Posterior vena cava (tissue), 2 donors: ENCODE measurements around the gene CCDC186. TPM values are rescaled to one million over a fixed set of nuclear protein-coding genes. Genes with fewer than 3 reads are reported as not detected.

Experiments used
- DNase-seq: peaks from one replicate; pipeline ENCODE4 v3.0.0-alpha.2; 2020; ENCODE audit warnings: low spot score
- intact Hi-C, 2 donors: fragments of 100-400 bp; cut with DNase I; formaldehyde crosslinking; loops; one replicate each; pipeline versions ENCODE4 v1.14.1 to v1.14.2; 2022 to 2023
- total RNA-seq, 2 donors: library from RNA; stranded (reverse); fragmentation: NEBNext Ultra II Directional; extraction: Animal tissue kit (Norgen Biotek cat#: 25700); gene quantifications; one replicate each; pipeline ENCODE4 v1.2.1, GENCODE V29; 2021
- donor health status: DM: yes; HTN: yes; CAD: no.
- donor health status: DM: yes; HTN: yes; CAD: no.

Gene CCDC186
- total RNA-seq, 2 donors from 2014 or later = 17.7 to 18.2 TPM

DNA sequence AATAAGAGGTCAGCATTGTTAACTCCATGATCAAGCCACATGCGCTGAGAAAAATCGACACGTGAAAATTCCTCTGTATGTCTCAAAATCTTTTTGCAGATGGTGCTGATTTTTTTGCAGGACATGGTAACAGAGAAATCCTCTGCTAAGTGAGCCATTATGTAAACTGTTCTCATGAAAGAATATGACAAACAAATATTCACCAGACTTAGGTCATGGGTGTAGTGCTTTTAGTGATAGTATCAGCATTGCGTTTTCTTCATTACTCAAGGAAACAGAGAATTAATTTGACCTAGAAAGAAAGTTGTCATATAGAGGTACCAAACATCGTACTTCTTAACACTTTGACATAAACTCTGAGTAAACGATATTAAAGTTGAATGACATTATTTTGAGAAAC is 95.7 kb downstream of the CCDC186 start:
- no peak for DNase-seq
- intact Hi-C loops = no loop called here

- DNase-seq = no peak
- intact Hi-C loops = no loop called here
Observed at GRCh38 chr10:114077815-114078219, 96.2 kb downstream of the CCDC186 start.

DNA sequence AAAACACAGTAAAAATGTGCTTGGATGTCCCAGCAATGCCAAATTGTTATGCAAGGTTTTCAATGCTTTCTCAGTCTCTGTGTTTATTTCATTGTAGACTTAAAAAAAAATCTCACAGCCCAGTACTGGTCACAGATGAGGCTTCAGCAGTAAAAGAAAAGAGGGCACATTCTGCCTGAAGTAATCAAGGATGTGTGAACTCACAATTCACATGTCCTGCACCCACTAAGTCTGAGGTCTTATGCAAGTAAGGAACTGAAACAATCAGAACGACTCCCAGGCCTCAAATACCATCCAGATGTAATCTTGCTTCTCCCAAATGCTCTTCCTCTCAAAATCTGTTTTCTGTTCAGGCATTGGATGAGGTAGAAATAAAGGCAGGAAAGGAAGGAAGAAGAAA is 96.7 kb downstream of the CCDC186 start:
- intact Hi-C loops = no loop called here

GRCh38 chr10:114075093-114075492 is 98.9 kb downstream of the CCDC186 start:
- DNase-seq = no peak
- intact Hi-C loops = no loop called here

More for the DNA sequence above, 96.7 kb downstream of the CCDC186 start:
- no peak for DNase-seq

GRCh38 chr10:114073395-114074186 is 100.4 kb downstream of the CCDC186 start:
- DNase-seq = no peak
- intact Hi-C loops = no loop called here

GRCh38 chr10:114071178-114071577 is 102.8 kb downstream of the CCDC186 start:
- no peak for DNase-seq
- intact Hi-C loops = no loop called here

Other genes starting within 250 kb of the CCDC186 start
- gene ADRB1, start 130.3 kb downstream of the CCDC186 start, total RNA-seq = under 1 TPM; 0.14 to 0.32 TPM
- gene TDRD1, start 5.2 kb upstream of the CCDC186 start, total RNA-seq = under 1 TPM; 0.48 to 0.69 TPM
- gene VWA2, start 65.1 kb upstream of the CCDC186 start, total RNA-seq = not detected
- gene AFAP1L2, start 230.3 kb upstream of the CCDC186 start, total RNA-seq = 1 to 10 TPM; 4.5 to 7.9 TPM